Brain microvascular endothelial cell (primary cell): ENCODE measurements around the gene PLD1.

Experiments used
- DNase-seq: peaks from one replicate; pipeline ENCODE4 v3.0.0-alpha.2; 2020
- H3K27ac ChIP-seq: fragments of 250-450 bp; sonication (Bioruptor Pico); 2 replicates; pipeline ENCODE4 v1.5.1; 2020; ENCODE audit warnings: mild to moderate bottlenecking, moderate library complexity
- H3K27me3 ChIP-seq: fragments of 250-450 bp; sonication (Bioruptor Pico); replicated peaks from 2 replicates; pipeline ENCODE4 v1.5.1; 2020; ENCODE audit warnings: mild to moderate bottlenecking
- H3K36me3 ChIP-seq: fragments of 250-450 bp; sonication (Bioruptor Pico); replicated peaks from 2 replicates; pipeline ENCODE4 v1.5.1; 2020; ENCODE audit warnings: mild to moderate bottlenecking
- H3K4me3 ChIP-seq: 2 replicates; pipeline ENCODE4 v1.5.1; 2011; ENCODE audit warnings: low read depth, mild to moderate bottlenecking, control low read depth, low read length, moderate library complexity
- in situ Hi-C: cut with HindIII; loops from 2 replicates; pipeline ENCODE4 v1.10.0; 2017; ENCODE audit warnings: low sequenced_read_pairs, low pct_ligation_motif_present
- TF ChIP-seq, protein P1 (sequence below): IDR thresholded peaks from 2 replicates; pipeline ENCODE4 v1.5.1; 2011; ENCODE audit warnings: low read depth, mild to moderate bottlenecking, moderate library complexity, low read length, control low read depth, inconsistent platforms; ENCODE audit errors: missing control alignments

Gene PLD1

DNA sequence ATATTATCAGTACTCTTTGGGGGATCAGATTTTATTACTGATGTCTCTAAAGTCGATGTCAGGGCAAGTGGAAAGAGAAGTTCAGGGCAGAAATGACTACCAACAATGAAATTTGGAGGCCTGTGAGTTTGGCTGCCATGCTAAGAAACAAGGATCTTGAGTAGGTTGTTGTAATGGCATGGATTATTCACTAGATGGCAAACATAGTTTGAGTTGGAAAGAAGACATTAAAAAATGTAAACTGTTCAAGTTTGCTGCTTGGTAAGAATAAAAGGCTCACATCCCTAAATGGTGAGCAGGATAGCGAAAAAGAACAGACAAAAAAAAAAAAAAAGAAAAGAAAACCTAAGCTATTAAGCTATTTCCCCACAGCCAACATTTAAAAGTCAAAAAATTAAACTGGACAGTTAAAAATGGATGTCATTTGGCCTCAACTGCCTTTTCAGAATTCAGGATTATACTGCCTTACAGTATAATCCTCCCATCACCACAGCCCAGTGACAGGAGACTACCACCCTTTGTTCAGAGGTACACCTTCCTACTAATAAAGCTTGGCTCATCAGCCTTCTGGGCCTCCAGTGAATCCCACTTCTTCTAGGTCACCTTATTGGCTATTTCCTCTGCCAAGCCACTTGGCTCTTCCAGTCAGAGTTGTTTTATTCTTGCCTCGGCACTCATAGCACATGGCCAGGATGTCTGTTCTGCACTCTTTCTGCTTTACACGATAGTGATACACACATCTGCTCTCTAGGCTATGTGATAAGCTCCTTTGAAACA lies 163.7 kb downstream of the PLD1 start:
- TF ChIP-seq, protein P1, sequence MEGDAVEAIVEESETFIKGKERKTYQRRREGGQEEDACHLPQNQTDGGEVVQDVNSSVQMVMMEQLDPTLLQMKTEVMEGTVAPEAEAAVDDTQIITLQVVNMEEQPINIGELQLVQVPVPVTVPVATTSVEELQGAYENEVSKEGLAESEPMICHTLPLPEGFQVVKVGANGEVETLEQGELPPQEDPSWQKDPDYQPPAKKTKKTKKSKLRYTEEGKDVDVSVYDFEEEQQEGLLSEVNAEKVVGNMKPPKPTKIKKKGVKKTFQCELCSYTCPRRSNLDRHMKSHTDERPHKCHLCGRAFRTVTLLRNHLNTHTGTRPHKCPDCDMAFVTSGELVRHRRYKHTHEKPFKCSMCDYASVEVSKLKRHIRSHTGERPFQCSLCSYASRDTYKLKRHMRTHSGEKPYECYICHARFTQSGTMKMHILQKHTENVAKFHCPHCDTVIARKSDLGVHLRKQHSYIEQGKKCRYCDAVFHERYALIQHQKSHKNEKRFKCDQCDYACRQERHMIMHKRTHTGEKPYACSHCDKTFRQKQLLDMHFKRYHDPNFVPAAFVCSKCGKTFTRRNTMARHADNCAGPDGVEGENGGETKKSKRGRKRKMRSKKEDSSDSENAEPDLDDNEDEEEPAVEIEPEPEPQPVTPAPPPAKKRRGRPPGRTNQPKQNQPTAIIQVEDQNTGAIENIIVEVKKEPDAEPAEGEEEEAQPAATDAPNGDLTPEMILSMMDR, result peak; percentile 52
- Histone ChIP-seq H3K4me3 (no peak overlapping the region), H3K36me3 (no peaks in the 10 kb centered on the region), H3K27me3 (no peaks in the 10 kb centered on the region), H3K27ac (no peak overlapping the region)
- in situ Hi-C loops, result no loop called here
- no peak for DNase-seq

DNA sequence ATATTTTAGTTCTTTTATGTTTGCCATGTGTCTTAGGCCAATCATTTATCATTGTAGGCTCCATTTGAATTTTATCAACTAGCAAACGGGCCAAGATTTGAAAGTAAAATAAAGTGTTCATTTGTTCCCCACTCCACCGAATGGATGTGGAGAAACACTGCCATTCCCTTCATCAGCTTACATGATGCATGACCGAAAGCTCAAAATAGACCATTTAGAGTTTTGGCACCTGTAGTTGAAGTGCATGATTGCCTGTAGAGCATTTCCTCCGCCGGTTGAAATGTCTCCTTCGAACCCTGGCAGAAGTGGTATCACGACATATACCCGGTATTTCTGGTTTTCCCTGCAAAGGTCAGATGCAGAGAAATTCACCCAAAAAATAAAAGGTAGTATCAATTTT lies 165.6 kb downstream of the PLD1 start:
- H3K27ac ChIP-seq, result no peak overlapping the region
- DNase-seq, result no peak
- in situ Hi-C loops, result no loop called here
- H3K4me3 ChIP-seq, result no peak overlapping the region
- H3K27me3 ChIP-seq, result no peaks in the 10 kb centered on the region
- TF ChIP-seq, protein P1, result no peak
- no peaks in the 10 kb centered on the region for H3K36me3 ChIP-seq

DNA sequence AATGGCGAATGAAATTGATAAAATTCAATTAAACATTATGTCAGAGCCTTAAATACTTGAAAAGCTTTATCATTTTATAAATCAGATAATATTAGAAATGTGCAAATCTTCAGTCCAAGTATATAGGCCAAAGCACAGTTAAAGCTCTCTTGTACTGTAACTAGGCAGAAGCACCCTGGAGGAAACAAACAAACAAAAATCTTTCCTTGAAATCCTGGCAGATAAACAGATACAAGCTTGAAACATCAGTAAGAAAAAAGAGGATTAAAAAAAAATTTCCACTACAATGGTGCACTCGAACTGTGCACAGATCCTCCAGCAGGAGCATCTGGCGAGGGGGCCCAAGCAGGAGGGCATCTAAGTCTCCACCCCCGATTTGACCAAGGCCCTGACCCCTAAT lies 166.6 kb downstream of the PLD1 start:
- no peak overlapping the region for H3K4me3 ChIP-seq
- TF ChIP-seq, protein P1, result no peak
- DNase-seq, result no peak
- in situ Hi-C loops, result no loop called here
- H3K27ac ChIP-seq, result no peak overlapping the region
- H3K36me3 ChIP-seq, result peaks cover under 1% of the 10 kb centered on the region
- no peaks in the 10 kb centered on the region for H3K27me3 ChIP-seq

DNA sequence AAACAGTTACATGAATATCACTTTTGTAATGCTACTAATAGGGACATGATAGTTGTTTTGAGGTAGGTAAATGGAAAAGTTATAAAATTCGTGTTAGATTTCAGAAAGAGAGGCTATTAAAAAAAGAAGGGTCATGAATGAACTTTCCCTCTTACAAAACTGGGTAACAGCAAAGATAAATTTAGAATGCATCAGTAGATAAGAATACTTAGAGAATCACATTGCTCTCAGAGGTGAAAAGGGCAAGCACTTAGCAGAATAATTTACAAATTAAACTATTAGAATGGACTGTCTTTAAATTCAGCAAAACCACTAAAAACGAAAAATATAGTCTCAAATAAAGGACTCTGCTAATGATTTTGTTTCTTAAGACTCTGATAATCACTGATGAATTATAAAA lies 167.2 kb downstream of the PLD1 start:
- Histone ChIP-seq H3K27ac (no peak overlapping the region), H3K27me3 (no peaks in the 10 kb centered on the region), H3K4me3 (no peak overlapping the region), H3K36me3 (peaks cover 3% of the 10 kb centered on the region)
- in situ Hi-C loops, result no loop called here
- no peak for DNase-seq
- TF ChIP-seq, protein P1, result no peak

DNA sequence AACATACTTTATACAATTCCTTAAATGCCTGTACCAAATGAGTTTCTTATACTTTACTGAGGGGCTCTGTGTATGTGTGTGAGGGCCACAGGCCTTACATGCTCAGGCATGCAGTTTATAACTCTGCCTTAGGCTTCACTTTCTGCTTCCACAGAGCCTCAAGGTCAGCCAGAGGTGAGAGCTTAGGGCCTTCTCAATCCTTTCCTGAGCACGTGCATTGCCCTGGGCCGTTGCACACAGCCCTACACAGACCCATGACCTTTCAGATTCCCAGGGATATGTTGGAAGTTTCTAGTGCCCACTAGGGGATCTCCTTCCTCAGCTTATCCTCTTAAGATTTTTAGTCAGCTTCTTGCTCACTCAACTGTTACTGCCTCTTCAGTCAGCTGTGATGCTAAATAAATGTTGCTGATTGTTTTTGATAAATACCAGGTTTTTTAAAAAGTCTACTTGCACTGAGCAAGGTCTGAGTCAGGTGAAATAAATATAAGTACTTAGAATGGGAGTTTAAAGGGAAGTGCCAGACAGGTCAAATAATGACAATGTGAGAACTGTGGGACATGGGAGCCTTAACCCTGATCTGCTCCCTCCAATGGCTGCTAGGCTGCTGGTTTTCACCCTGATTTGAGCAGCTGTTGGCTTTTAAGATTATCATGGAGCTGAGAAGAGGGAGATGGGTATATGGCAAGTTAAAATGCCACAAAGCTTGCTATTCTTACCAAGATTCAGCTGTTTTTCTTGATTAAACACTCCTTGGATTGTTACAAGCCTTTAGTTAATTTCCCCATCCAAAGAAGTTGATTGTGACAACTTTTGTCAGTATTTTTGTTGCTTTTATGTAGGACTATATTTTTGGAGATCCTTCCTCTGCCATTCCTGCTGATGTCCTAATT lies 169.5 kb downstream of the PLD1 start:
- no peak overlapping the region for H3K4me3 ChIP-seq
- DNase-seq, result peak; percentile 50
- H3K36me3 ChIP-seq, result peaks cover 3% of the 10 kb centered on the region
- H3K27ac ChIP-seq, result peak overlapping the region; percentile 1
- H3K27me3 ChIP-seq, result no peaks in the 10 kb centered on the region
- TF ChIP-seq, protein P1, result peak; percentile 52
- in situ Hi-C loops, result no loop called here
